SK-N-SH treated with all-trans-retinoic acid at 6 μM for 48 hours (cell line): Measurements from ENCODE around the gene GRIK3.

Source experiments
- ATAC-seq: fragments of 200-7000 bp; cut with Tn5 transposase; 3 replicates; pipeline ENCODE4 v1.9.1; 2020; ENCODE audit warnings: mild to moderate bottlenecking, moderate library complexity
- ARNTL ChIP-seq: fragments of 450-650 bp; formaldehyde crosslinking; IDR thresholded peaks from 2 replicates; pipeline ENCODE4 v1.5.0; 2020; ENCODE audit warnings: low read depth, mild to moderate bottlenecking, moderate library complexity, borderline replicate concordance
- BACH2 ChIP-seq: fragments of 250-450 bp; sonication (Bioruptor Pico); IDR thresholded peaks from 2 replicates; pipeline ENCODE4 v1.9.0; 2021; ENCODE audit warnings: mild to moderate bottlenecking, borderline replicate concordance
- CSDC2 ChIP-seq: fragments of 250-450 bp; sonication (Bioruptor Pico); IDR thresholded peaks from 2 replicates; pipeline ENCODE4 v1.5.0; 2020; ENCODE audit warnings: mild to moderate bottlenecking, moderate library complexity
- ESRRG ChIP-seq: fragments of 250-450 bp; sonication (Bioruptor Pico); IDR thresholded peaks from 2 replicates; pipeline ENCODE4 v1.6.1; 2021; ENCODE audit warnings: mild to moderate bottlenecking
- OSR1 ChIP-seq: fragments of 250-450 bp; sonication (Bioruptor Pico); IDR thresholded peaks from 2 replicates; pipeline ENCODE4 v1.8.0; 2022; ENCODE audit warnings: moderate library complexity, mild to moderate bottlenecking, inconsistent platforms
- PPARA ChIP-seq: fragments of 250-450 bp; sonication (Bioruptor Pico); IDR thresholded peaks from 2 replicates; pipeline ENCODE4 v1.5.0; 2020; ENCODE audit warnings: mild to moderate bottlenecking, borderline replicate concordance
- RARB ChIP-seq: fragments of 250-450 bp; sonication (Bioruptor Pico); IDR thresholded peaks from 2 replicates; pipeline ENCODE4 v1.8.0; 2021; ENCODE audit warnings: mild to moderate bottlenecking, moderate library complexity
- SNAI2 ChIP-seq: fragments of 250-450 bp; sonication (Bioruptor Pico); IDR thresholded peaks from 2 replicates; pipeline ENCODE4 v1.5.0; 2020; ENCODE audit warnings: mild to moderate bottlenecking, moderate library complexity
- TCF4 ChIP-seq: fragments of 250-450 bp; sonication (Bioruptor Pico); IDR thresholded peaks from 2 replicates; pipeline ENCODE4 v1.8.0; 2021; ENCODE audit warnings: mild to moderate bottlenecking, moderate library complexity, borderline replicate concordance
- TOX ChIP-seq: fragments of 250-450 bp; sonication (Bioruptor Pico); IDR thresholded peaks from 2 replicates; pipeline ENCODE4 v1.8.0; 2021; ENCODE audit warnings: mild to moderate bottlenecking, moderate library complexity, borderline replicate concordance
- TSHZ2 ChIP-seq: fragments of 250-450 bp; sonication (Bioruptor Pico); IDR thresholded peaks from 2 replicates; pipeline ENCODE4 v1.5.0; 2020; ENCODE audit warnings: mild to moderate bottlenecking, moderate library complexity
- ZFP3 ChIP-seq: fragments of 250-450 bp; sonication (Bioruptor Pico); IDR thresholded peaks from 2 replicates; pipeline ENCODE4 v1.5.0; 2020; ENCODE audit warnings: mild to moderate bottlenecking, moderate library complexity
- ZFP30 ChIP-seq: fragments of 450-650 bp; formaldehyde crosslinking; IDR thresholded peaks from 2 replicates; pipeline ENCODE4 v1.5.0; 2022; ENCODE audit warnings: mild to moderate bottlenecking, moderate library complexity
- ZNF565 ChIP-seq: fragments of 450-650 bp; formaldehyde crosslinking; conservative IDR thresholded peaks from 2 replicates; pipeline ENCODE4 v1.5.0; 2020; ENCODE audit warnings: low read depth, mild to moderate bottlenecking, moderate library complexity
- ZNF70 ChIP-seq: fragments of 450-650 bp; formaldehyde crosslinking; IDR thresholded peaks from 2 replicates; pipeline ENCODE4 v1.5.0; 2020; ENCODE audit warnings: mild to moderate bottlenecking, moderate library complexity
- ZNF8 ChIP-seq: fragments of 450-650 bp; formaldehyde crosslinking; IDR thresholded peaks from 2 replicates; pipeline ENCODE4 v1.5.0; 2020; ENCODE audit warnings: mild to moderate bottlenecking, moderate library complexity
- TF ChIP-seq, protein P1 (sequence below): fragments of 250-450 bp; sonication (Bioruptor Pico); IDR thresholded peaks from 2 replicates; pipeline ENCODE4 v1.8.0; 2020; ENCODE audit warnings: mild to moderate bottlenecking, moderate library complexity, borderline replicate concordance
- TF ChIP-seq, protein P2 (sequence below): fragments of 250-450 bp; sonication (Bioruptor Pico); IDR thresholded peaks from 2 replicates; pipeline ENCODE4 v1.5.1; 2020; ENCODE audit warnings: low read depth, mild to moderate bottlenecking, moderate library complexity
- TF ChIP-seq, protein P3 (sequence below): fragments of 250-450 bp; sonication (Bioruptor Pico); IDR thresholded peaks from 2 replicates; pipeline ENCODE4 v1.5.1; 2021; ENCODE audit warnings: mild to moderate bottlenecking, moderate library complexity

GRIK3 gene

DNA sequence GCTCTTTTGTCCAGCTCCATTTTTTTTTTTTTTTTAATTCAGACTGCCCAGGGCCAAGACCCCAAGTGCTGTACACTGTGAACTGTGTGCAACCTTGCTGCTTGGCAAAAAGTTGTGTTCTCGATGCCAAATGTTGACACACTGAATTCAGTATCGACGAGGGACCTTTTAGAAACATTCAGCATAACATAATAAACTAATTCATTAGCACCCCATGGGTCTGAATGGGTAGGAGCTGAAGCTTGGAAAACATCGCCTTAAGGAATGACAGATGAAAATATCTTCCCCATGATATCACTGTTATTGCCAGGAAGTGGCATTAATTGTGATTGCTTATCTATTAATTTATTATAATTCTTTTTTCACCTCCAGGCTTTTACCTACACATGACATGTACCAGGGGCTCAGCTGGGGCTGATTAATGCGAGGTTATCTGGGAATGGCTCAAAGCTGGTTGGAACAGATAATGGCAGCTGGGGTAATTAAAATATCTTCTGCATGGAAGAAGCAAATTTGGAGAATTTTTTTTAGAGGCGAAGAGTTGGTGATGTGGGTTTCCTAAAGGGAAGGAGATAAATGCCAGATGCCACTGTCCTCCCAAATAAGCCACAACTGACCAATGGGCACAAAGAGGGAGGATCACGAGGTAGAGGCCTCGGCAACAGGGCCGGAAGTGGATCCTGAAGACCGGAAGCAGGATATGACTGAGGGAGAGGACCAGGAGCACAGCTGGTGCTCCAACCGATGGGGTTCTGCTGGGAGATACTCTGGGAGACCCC, 169.3 kb downstream of the GRIK3 start (continued):
- TF ChIP-seq, protein P1, sequence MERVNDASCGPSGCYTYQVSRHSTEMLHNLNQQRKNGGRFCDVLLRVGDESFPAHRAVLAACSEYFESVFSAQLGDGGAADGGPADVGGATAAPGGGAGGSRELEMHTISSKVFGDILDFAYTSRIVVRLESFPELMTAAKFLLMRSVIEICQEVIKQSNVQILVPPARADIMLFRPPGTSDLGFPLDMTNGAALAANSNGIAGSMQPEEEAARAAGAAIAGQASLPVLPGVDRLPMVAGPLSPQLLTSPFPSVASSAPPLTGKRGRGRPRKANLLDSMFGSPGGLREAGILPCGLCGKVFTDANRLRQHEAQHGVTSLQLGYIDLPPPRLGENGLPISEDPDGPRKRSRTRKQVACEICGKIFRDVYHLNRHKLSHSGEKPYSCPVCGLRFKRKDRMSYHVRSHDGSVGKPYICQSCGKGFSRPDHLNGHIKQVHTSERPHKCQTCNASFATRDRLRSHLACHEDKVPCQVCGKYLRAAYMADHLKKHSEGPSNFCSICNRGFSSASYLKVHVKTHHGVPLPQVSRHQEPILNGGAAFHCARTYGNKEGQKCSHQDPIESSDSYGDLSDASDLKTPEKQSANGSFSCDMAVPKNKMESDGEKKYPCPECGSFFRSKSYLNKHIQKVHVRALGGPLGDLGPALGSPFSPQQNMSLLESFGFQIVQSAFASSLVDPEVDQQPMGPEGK, result no peak
- TF ChIP-seq, protein P2, sequence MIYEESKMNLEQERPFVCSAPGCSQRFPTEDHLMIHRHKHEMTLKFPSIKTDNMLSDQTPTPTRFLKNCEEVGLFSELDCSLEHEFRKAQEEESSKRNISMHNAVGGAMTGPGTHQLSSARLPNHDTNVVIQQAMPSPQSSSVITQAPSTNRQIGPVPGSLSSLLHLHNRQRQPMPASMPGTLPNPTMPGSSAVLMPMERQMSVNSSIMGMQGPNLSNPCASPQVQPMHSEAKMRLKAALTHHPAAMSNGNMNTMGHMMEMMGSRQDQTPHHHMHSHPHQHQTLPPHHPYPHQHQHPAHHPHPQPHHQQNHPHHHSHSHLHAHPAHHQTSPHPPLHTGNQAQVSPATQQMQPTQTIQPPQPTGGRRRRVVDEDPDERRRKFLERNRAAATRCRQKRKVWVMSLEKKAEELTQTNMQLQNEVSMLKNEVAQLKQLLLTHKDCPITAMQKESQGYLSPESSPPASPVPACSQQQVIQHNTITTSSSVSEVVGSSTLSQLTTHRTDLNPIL (CRISPR knock-in tag), result no peak
- TF ChIP-seq ARNTL (CRISPR knock-in tag), result no peak
- no peak for TF ChIP-seq PPARA (CRISPR knock-in tag)

DNA sequence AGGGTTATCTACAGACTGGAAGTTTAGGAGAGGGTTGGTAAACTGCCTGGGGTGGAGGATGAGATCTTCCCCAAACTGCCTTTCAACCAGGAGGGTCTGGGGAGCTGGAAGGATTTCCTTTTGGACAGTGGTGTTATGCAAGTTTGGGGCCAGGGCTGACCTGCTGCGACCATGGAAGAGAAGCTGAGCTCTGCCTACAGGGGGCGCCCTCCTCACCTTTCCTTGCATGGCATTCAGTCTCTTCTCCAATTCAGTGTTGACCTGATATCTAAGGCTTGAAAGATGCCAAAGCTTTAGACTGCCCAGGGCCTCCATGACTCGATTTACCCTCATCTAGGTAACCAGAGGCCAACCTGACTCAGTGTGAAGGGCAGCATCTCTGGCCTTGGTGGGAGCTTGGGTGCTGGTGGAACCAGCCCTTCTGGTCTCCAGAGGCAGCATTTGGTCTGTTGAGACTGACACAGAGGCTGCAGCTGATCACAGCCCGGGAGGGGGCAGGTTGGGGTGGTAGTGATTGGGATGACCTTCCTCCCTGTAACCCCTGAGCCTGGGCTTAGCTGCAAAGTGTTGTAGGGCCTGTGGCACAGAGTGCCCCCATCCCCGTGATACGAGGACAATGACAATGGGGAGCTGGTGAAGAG, 170.0 kb downstream of the GRIK3 start:
- no peak for ATAC-seq
- no peak for TF ChIP-seq TCF4 (CRISPR knock-in tag)
- TF ChIP-seq TSHZ2, result no peak
- no peak for TF ChIP-seq PPARA (CRISPR knock-in tag)
- no peak for TF ChIP-seq ZFP3 (CRISPR knock-in tag)
- no peak for TF ChIP-seq SNAI2 (CRISPR knock-in tag)
- TF ChIP-seq ESRRG (CRISPR knock-in tag), result no peak
- no peak for TF ChIP-seq OSR1 (CRISPR knock-in tag)
- TF ChIP-seq, protein P3, sequence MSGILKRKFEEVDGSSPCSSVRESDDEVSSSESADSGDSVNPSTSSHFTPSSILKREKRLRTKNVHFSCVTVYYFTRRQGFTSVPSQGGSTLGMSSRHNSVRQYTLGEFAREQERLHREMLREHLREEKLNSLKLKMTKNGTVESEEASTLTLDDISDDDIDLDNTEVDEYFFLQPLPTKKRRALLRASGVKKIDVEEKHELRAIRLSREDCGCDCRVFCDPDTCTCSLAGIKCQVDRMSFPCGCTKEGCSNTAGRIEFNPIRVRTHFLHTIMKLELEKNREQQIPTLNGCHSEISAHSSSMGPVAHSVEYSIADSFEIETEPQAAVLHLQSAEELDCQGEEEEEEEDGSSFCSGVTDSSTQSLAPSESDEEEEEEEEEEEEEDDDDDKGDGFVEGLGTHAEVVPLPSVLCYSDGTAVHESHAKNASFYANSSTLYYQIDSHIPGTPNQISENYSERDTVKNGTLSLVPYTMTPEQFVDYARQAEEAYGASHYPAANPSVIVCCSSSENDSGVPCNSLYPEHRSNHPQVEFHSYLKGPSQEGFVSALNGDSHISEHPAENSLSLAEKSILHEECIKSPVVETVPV, result no peak
- TF ChIP-seq ZNF8, result no peak
- TF ChIP-seq BACH2 (CRISPR knock-in tag), result no peak
- TF ChIP-seq CSDC2 (CRISPR knock-in tag), result no peak
- TF ChIP-seq TOX (CRISPR knock-in tag), result no peak
- TF ChIP-seq ZFP30, result no peak
- TF ChIP-seq, protein P2 (CRISPR knock-in tag), result no peak
- TF ChIP-seq ZNF565, result no peak

DNA sequence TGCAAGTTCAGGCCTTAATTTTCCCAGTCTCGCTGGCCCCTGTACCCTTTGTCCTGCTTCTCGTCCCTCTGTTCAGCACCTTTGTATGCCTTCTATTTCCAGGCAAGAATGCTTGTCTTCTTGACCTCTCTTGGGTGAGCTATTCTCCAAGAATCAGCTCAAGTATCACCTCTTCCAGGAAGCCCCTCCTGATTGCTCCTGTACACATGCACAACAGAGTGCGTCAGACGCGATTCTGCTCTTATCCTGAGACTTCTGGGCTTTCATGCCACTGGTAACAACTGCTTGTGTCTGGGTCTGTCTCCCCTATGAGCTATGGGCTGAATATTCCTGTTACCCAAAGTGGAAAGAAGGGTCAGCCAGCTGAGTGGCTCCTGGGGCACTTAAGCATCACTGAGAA, 170.8 kb downstream of the GRIK3 start:
- no peak for ATAC-seq
- TF ChIP-seq ZFP30 (no peak), BACH2 (CRISPR knock-in tag) (no peak), TSHZ2 (no peak), RARB (CRISPR knock-in tag) (no peak), ZNF8 (no peak), TCF4 (CRISPR knock-in tag) (no peak), TOX (CRISPR knock-in tag) (no peak), ZFP3 (CRISPR knock-in tag) (no peak), ZNF70 (CRISPR knock-in tag) (no peak), CSDC2 (CRISPR knock-in tag) (no peak)
- TF ChIP-seq, protein P1, result no peak
- TF ChIP-seq, protein P2 (CRISPR knock-in tag), result no peak
